Retinal pigment epithelial cell (primary cell): ENCODE measurements around the gene MGST2.

Experiments used
- DNase-seq: peaks from one replicate; pipeline ENCODE4 v3.0.0-alpha.2; 2010; ENCODE audit warnings: low read depth
- H3K4me3 ChIP-seq: 2 replicates; pipeline ENCODE4 v1.5.1; 2011; ENCODE audit warnings: mild to moderate bottlenecking, low read length, control low read depth, moderate library complexity
- TF ChIP-seq, protein P1 (sequence below): conservative IDR thresholded peaks from 2 replicates; pipeline ENCODE4 v1.5.1; 2011; ENCODE audit warnings: low read depth, low read length, control low read depth, inconsistent platforms

The MGST2 gene

GRCh38 chr4:139656614-139657486, 8.8 kb upstream of the MGST2 start:
- H3K4me3 ChIP-seq = no peak overlapping the region
- no peak for DNase-seq
- TF ChIP-seq, protein P1, sequence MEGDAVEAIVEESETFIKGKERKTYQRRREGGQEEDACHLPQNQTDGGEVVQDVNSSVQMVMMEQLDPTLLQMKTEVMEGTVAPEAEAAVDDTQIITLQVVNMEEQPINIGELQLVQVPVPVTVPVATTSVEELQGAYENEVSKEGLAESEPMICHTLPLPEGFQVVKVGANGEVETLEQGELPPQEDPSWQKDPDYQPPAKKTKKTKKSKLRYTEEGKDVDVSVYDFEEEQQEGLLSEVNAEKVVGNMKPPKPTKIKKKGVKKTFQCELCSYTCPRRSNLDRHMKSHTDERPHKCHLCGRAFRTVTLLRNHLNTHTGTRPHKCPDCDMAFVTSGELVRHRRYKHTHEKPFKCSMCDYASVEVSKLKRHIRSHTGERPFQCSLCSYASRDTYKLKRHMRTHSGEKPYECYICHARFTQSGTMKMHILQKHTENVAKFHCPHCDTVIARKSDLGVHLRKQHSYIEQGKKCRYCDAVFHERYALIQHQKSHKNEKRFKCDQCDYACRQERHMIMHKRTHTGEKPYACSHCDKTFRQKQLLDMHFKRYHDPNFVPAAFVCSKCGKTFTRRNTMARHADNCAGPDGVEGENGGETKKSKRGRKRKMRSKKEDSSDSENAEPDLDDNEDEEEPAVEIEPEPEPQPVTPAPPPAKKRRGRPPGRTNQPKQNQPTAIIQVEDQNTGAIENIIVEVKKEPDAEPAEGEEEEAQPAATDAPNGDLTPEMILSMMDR = peak; percentile 88

- TF ChIP-seq, protein P1 = no peak
- no peak for DNase-seq
- no peak overlapping the region for H3K4me3 ChIP-seq
Measured at GRCh38 chr4:139658185-139658584, 7.4 kb upstream of the MGST2 start.

DNA sequence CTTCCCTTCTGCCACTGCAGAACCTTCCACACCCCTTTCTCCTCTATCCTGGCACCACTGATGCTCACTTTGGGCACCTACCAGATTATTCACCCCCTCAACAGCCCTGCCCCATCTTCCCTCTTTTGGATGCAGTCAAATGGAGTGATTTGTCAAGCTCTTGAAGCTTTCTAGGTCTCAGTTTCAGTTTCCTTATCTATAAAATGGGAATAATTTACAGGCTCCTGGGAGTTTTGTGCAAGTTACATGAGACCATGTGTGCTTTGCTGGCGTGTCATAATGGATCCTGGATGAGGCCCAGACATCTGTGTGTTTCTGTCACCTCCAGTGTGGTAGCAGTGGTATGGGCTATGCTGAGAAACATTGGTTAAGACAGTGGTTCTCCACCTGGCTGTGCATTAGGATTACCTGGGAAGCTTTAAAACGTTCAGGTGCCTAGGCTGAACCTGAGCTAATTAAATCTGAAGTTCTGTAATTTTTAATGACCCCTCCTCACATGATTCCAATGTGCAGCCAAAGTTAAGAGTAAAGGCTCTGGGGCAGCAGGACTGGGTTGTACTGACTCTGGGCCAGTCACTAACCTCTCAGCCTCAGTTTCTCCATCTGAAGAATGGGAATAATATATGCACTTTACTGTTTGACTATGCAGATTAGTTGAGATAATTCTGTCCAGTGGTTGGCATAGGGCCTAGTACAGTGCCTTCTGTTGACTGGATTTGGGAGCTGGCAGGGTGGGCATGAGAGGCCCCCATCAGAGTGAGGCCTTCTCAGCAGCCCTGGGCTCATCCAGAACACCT, 6.8 kb upstream of the MGST2 start:
- TF ChIP-seq, protein P1 = no peak
- DNase-seq = no peak

DNA sequence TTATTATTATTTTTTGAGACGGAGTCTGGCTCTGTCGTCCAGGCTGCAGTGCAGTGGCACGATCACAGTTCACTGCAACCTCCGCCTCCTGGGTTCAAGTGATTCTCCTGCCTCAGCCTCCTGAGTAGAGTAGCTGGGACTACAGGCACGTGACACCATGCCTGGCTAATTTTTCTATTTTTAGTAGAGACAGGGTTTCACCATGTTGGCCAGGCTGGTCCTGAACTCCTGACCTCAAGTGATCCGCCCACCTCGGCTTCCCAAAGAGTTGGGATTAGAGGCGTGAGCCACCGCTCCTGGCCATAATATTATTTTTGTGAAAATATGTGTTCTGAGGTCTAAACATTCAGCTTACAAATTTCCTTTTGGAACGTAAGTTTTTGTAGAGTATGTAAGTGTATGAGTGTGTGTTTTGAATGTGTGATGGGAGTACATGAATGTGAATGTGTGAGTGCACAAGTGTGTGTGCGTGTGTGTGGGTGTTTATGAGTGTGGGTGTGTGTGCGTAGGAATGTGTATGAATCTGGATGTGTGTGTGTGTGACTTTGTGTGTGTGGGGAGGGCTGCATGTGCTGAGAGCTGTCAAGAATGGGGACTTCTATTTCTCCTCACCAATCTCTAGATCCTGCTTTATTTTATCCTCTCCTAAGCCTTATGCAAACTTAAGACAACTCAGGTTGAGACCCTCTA, 5.7 kb upstream of the MGST2 start:
- no peak for DNase-seq
- no peak overlapping the region for H3K4me3 ChIP-seq
- TF ChIP-seq, protein P1 = no peak

More for the DNA sequence above, 6.8 kb upstream of the MGST2 start:
- no peak overlapping the region for H3K4me3 ChIP-seq

DNA sequence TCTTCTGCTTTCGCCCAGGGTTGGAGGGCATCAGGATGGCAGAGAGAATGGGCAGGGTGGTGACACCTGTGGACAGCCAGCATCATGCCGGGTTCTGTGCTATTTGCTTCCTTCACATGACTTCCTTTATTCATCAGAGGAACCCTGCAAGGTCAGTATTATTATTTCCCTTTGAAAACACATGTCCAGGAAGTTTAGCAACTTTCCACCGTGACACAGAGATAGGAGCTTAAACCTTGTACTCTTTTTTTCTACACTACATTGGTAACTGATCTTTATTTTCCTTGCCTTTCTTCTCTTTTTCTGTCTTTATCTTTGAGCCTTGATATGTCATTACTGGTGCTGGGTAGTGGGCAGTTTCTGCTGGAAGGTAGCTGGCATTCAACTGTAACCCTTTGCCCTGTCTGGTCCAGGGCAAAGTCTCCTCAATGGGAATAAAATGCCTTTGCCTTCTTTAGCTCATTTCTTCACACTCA, 5.0 kb upstream of the MGST2 start:
- no peak for DNase-seq
- TF ChIP-seq, protein P1 = no peak
- H3K4me3 ChIP-seq = no peak overlapping the region

GRCh38 chr4:139663561-139664138, 2.0 kb upstream of the MGST2 start:
- H3K4me3 ChIP-seq = no peak overlapping the region
- TF ChIP-seq, protein P1 = no peak
- DNase-seq = no peak
